Breast epithelium (tissue), 3 donors: ENCODE data around the gene B4GALNT3.

ENCODE experiments used
- POLR2A ChIP-seq: fragments of 450-650 bp; IDR thresholded peaks from one replicate; pipeline ENCODE4 v1.6.1; 2016; ENCODE audit warnings: antibody characterized with exemption, mild to moderate bottlenecking, moderate library complexity
- POLR2AphosphoS5 ChIP-seq, 3 donors: sonication (generic); formaldehyde crosslinking; IDR thresholded peaks; one replicate each; pipeline ENCODE4 v1.6.1; 2017; ENCODE audit warnings: antibody characterized with exemption in 3 of 3
- TF ChIP-seq, protein P1 (sequence below), 3 donors: fragments of 450-650 bp; IDR thresholded peaks; one replicate each; pipeline ENCODE4 v1.5.1; 2016 to 2017; ENCODE audit warnings: antibody characterized with exemption in 3 of 3, mild to moderate bottlenecking in 3 of 3, moderate library complexity in 3 of 3

DNA sequence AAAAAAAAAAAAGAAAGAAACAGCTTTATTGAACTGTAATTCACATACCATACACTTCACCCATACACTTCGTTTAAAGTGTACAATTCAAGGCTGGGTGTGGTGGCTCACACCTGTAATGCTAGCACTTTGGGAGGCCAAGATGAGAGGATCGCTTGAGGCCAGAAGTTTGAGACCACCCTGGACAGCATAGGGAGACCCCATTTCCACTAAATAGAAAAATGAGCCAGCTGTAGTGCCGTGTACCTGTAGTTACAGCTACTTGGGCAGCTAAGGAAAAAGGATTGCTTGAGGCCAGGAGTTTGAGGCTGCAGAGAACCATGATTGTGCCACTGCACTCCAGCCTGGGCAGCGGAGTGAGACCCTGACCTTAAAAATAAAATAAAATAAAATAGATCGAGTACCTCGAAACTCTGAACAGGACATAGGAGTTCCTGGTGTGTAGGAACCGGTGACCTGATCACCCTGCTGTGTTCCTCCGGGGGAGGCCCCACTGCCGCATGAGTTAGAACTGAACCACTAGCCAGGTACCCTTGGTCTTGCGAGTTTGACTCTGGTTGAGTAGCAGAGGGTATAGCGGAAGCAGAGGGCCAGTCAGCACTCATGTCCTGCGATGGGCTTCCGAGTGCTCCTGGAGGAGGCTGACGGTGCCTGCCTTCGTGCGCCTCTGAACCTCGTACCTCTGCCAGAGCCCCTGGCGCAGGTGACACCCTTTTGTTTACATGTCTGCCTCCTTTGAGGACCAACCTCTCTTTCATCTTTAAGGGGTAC lies 80.0 kb downstream of the B4GALNT3 start:
- TF ChIP-seq, protein P1, sequence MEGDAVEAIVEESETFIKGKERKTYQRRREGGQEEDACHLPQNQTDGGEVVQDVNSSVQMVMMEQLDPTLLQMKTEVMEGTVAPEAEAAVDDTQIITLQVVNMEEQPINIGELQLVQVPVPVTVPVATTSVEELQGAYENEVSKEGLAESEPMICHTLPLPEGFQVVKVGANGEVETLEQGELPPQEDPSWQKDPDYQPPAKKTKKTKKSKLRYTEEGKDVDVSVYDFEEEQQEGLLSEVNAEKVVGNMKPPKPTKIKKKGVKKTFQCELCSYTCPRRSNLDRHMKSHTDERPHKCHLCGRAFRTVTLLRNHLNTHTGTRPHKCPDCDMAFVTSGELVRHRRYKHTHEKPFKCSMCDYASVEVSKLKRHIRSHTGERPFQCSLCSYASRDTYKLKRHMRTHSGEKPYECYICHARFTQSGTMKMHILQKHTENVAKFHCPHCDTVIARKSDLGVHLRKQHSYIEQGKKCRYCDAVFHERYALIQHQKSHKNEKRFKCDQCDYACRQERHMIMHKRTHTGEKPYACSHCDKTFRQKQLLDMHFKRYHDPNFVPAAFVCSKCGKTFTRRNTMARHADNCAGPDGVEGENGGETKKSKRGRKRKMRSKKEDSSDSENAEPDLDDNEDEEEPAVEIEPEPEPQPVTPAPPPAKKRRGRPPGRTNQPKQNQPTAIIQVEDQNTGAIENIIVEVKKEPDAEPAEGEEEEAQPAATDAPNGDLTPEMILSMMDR (IDR thresholded peaks at IDR 0.05): no peak
- TF ChIP-seq POLR2AphosphoS5 (IDR thresholded peaks at IDR 0.05): no peak
- no peak for TF ChIP-seq POLR2A
